OCI-LY7 (cell line): ENCODE measurements around the gene WDR17.

ENCODE experiments used
- CTCF ChIP-seq: fragments of 200-600 bp; sonication (generic); conservative IDR thresholded peaks from 2 replicates; pipeline ENCODE4 v1.5.1; 2014; ENCODE audit warnings: mild to moderate bottlenecking, antibody characterized with exemption, low read length, moderate library complexity, mixed read lengths
- EZH2phosphoT487 ChIP-seq: fragments of 200-600 bp; sonication (generic); IDR thresholded peaks from 2 replicates; pipeline ENCODE4 v1.6.1; 2018; ENCODE audit warnings: low read depth, borderline replicate concordance, mild to moderate bottlenecking, mixed run types, antibody characterized with exemption, low read length, moderate library complexity, mixed read lengths

- no peak for TF ChIP-seq CTCF
- TF ChIP-seq EZH2phosphoT487, result no peak
Measured at GRCh38 chr4:176188654-176189053, 123.0 kb downstream of the WDR17 start.
